Measurements from ENCODE around the gene ADAMTS2.

ADAMTS2 gene

GRCh38 chr5:179272326-179273072 lies 72.8 kb downstream of the ADAMTS2 start:
- no peaks in the 10 kb centered on the region for H3K36me3 ChIP-seq (ENCODE audit: insufficient read depth, low read length)
- H3K4me3 ChIP-seq = no peak overlapping the region
- no peak overlapping the region for H3K27ac ChIP-seq
- TF ChIP-seq POLR2AphosphoS5 (IDR thresholded peaks at IDR 0.05; ENCODE audit: borderline replicate concordance, low read depth, low read length) (no peak), EZH2 (IDR thresholded peaks at IDR 0.05) (no peak), FOXP2 (optimal IDR thresholded peaks at IDR 0.05; ENCODE audit: control extremely low read depth, extremely low read length, insufficient read depth) (no peak)
- H3K9ac ChIP-seq (ENCODE audit: insufficient read length) = no peak overlapping the region
- no peaks in the 10 kb centered on the region for H3K9me3 ChIP-seq (ENCODE audit: low read depth, low read length)
- no peak for DNase-seq (ENCODE audit: low read depth, low spot score)

- H3K9me3 ChIP-seq (ENCODE audit: low read depth, low read length) = no peaks in the 10 kb centered on the region
- no peak overlapping the region for H3K27ac ChIP-seq
- H3K9ac ChIP-seq (ENCODE audit: insufficient read length) = no peak overlapping the region
- no peaks in the 10 kb centered on the region for H3K36me3 ChIP-seq (ENCODE audit: insufficient read depth, low read length)
- no peak for TF ChIP-seq FOXP2 (optimal IDR thresholded peaks at IDR 0.05; ENCODE audit: control extremely low read depth, extremely low read length, insufficient read depth)
- no peak for TF ChIP-seq EZH2 (IDR thresholded peaks at IDR 0.05)
- no peak for TF ChIP-seq POLR2AphosphoS5 (IDR thresholded peaks at IDR 0.05; ENCODE audit: borderline replicate concordance, low read depth, low read length)
- DNase-seq (ENCODE audit: low read depth, low spot score) = no peak
- H3K4me3 ChIP-seq = no peak overlapping the region
These were observed 73.4 kb downstream of the ADAMTS2 start for GRCh38 chr5:179271821-179272325.

- H3K27ac ChIP-seq = no peak overlapping the region
- H3K4me3 ChIP-seq = no peak overlapping the region
- no peaks in the 10 kb centered on the region for H3K36me3 ChIP-seq (ENCODE audit: insufficient read depth, low read length)
- H3K9me3 ChIP-seq (ENCODE audit: low read depth, low read length) = no peaks in the 10 kb centered on the region
- H3K9ac ChIP-seq (ENCODE audit: insufficient read length) = no peak overlapping the region
- DNase-seq (ENCODE audit: low read depth, low spot score) = no peak
- TF ChIP-seq EZH2 (IDR thresholded peaks at IDR 0.05) (no peak), POLR2AphosphoS5 (IDR thresholded peaks at IDR 0.05; ENCODE audit: borderline replicate concordance, low read depth, low read length) (no peak), FOXP2 (optimal IDR thresholded peaks at IDR 0.05; ENCODE audit: control extremely low read depth, extremely low read length, insufficient read depth) (no peak)
These were observed 73.9 kb downstream of the ADAMTS2 start for GRCh38 chr5:179271428-179271734.

GRCh38 chr5:179270581-179271427 lies 74.5 kb downstream of the ADAMTS2 start:
- Histone ChIP-seq H3K4me3 (no peak overlapping the region), H3K36me3 (ENCODE audit: insufficient read depth, low read length) (no peaks in the 10 kb centered on the region), H3K27ac (no peak overlapping the region), H3K9me3 (ENCODE audit: low read depth, low read length) (no peaks in the 10 kb centered on the region), H3K9ac (ENCODE audit: insufficient read length) (no peak overlapping the region)
- TF ChIP-seq EZH2 (IDR thresholded peaks at IDR 0.05) = no peak
- no peak for DNase-seq (ENCODE audit: low read depth, low spot score)

GRCh38 chr5:179269781-179270543 lies 75.3 kb downstream of the ADAMTS2 start:
- no peak for TF ChIP-seq FOXP2 (optimal IDR thresholded peaks at IDR 0.05; ENCODE audit: control extremely low read depth, extremely low read length, insufficient read depth)
- no peak for TF ChIP-seq POLR2AphosphoS5 (IDR thresholded peaks at IDR 0.05; ENCODE audit: borderline replicate concordance, low read depth, low read length)
- TF ChIP-seq EZH2 (IDR thresholded peaks at IDR 0.05) = no peak
- no peak for DNase-seq (ENCODE audit: low read depth, low spot score)
- Histone ChIP-seq H3K9ac (ENCODE audit: insufficient read length) (no peak overlapping the region), H3K9me3 (ENCODE audit: low read depth, low read length) (no peaks in the 10 kb centered on the region), H3K4me3 (no peak overlapping the region), H3K27ac (no peak overlapping the region), H3K36me3 (ENCODE audit: insufficient read depth, low read length) (no peaks in the 10 kb centered on the region)

- H3K36me3 ChIP-seq (ENCODE audit: insufficient read depth, low read length) = no peaks in the 10 kb centered on the region
- no peak overlapping the region for H3K9ac ChIP-seq (ENCODE audit: insufficient read length)
- no peak overlapping the region for H3K27ac ChIP-seq
- H3K4me3 ChIP-seq = no peak overlapping the region
- no peak for TF ChIP-seq FOXP2 (optimal IDR thresholded peaks at IDR 0.05; ENCODE audit: control extremely low read depth, extremely low read length, insufficient read depth)
- TF ChIP-seq POLR2AphosphoS5 (IDR thresholded peaks at IDR 0.05; ENCODE audit: borderline replicate concordance, low read depth, low read length) = no peak
- TF ChIP-seq EZH2 (IDR thresholded peaks at IDR 0.05) = no peak
- no peak for DNase-seq (ENCODE audit: low read depth, low spot score)
- no peaks in the 10 kb centered on the region for H3K9me3 ChIP-seq (ENCODE audit: low read depth, low read length)
These were observed 76.1 kb downstream of the ADAMTS2 start for GRCh38 chr5:179268966-179269693.

- no peaks in the 10 kb centered on the region for H3K36me3 ChIP-seq (ENCODE audit: insufficient read depth, low read length)
- TF ChIP-seq POLR2AphosphoS5 (IDR thresholded peaks at IDR 0.05; ENCODE audit: borderline replicate concordance, low read depth, low read length) = no peak
- no peak for TF ChIP-seq EZH2 (IDR thresholded peaks at IDR 0.05)
- no peak for TF ChIP-seq FOXP2 (optimal IDR thresholded peaks at IDR 0.05; ENCODE audit: control extremely low read depth, extremely low read length, insufficient read depth)
- no peak for DNase-seq (ENCODE audit: low read depth, low spot score)
- H3K4me3 ChIP-seq = no peak overlapping the region
- no peak overlapping the region for H3K9ac ChIP-seq (ENCODE audit: insufficient read length)
- no peak overlapping the region for H3K27ac ChIP-seq
- no peaks in the 10 kb centered on the region for H3K9me3 ChIP-seq (ENCODE audit: low read depth, low read length)
These were observed 76.8 kb downstream of the ADAMTS2 start for GRCh38 chr5:179268399-179268952.
